Muscle of back (tissue), 11 donors: Measurements from ENCODE around the gene ARAP1. TPM values are rescaled to one million over a fixed set of nuclear protein-coding genes. Genes with fewer than 3 reads are reported as not detected.
A peak's percentile ranks its signal among the peaks of the same experiment; 100 is the strongest.

Source experiments
- DNase-seq, 3 donors: peaks; one replicate each; pipeline versions ENCODE4 v3.0.0 to v3.0.0-alpha.2; 2013
- polyA plus RNA-seq, 10 donors: library from polyadenylated mRNA; unstranded; fragments of 120-200 nt; gene quantifications; one replicate each; pipeline ENCODE4 v1.2.1, GENCODE V29; 2013; ENCODE audit not compliant: insufficient read length in 10 of 10

ARAP1 gene
- polyA plus RNA-seq, 10 donors, result 48.1 to 73.3 (median 57.5) TPM

- DNase-seq, result no peak
Measured at GRCh38 chr11:72705442-72706365, 46.5 kb downstream of the ARAP1 start.

GRCh38 chr11:72704783-72705265 is 47.4 kb downstream of the ARAP1 start:
- peak in 1 of 3 donors; percentile 23 for DNase-seq

GRCh38 chr11:72704028-72704782 is 48.0 kb downstream of the ARAP1 start:
- DNase-seq, result peak in 1 of 3 donors; percentile 51

- DNase-seq, result peak; percentile 70 to 95 (median 89)
Measured at GRCh38 chr11:72703267-72704008, 48.8 kb downstream of the ARAP1 start.

- DNase-seq, result no peak
Measured at GRCh38 chr11:72702577-72703241, 49.5 kb downstream of the ARAP1 start.

GRCh38 chr11:72702096-72702495 is 50.1 kb downstream of the ARAP1 start:
- DNase-seq, result peak in 1 of 3 donors; percentile 52

GRCh38 chr11:72701466-72701865 is 50.7 kb downstream of the ARAP1 start:
- peak in 1 of 3 donors; percentile 20 for DNase-seq

- DNase-seq, result no peak
Measured at GRCh38 chr11:72700146-72700545, 52.1 kb downstream of the ARAP1 start.

- no peak for DNase-seq
Measured at GRCh38 chr11:72697814-72698213, 54.4 kb downstream of the ARAP1 start.

- peak in 1 of 3 donors; percentile 19 for DNase-seq
Measured at GRCh38 chr11:72696866-72697700, 55.1 kb downstream of the ARAP1 start.

- DNase-seq, result no peak
Measured at GRCh38 chr11:72695354-72695753, 56.9 kb downstream of the ARAP1 start.

GRCh38 chr11:72693271-72693968 is 58.8 kb downstream of the ARAP1 start:
- DNase-seq, result no peak

- DNase-seq, result no peak
Measured at GRCh38 chr11:72692498-72693237, 59.5 kb downstream of the ARAP1 start.

- no peak for DNase-seq
Measured at GRCh38 chr11:72690166-72690565, 62.0 kb downstream of the ARAP1 start.

- no peak for DNase-seq
Measured at GRCh38 chr11:72688929-72689328, 63.3 kb downstream of the ARAP1 start.

- no peak for DNase-seq
Measured at GRCh38 chr11:72688486-72688885, 63.7 kb downstream of the ARAP1 start.

GRCh38 chr11:72687326-72687725 is 64.9 kb downstream of the ARAP1 start:
- DNase-seq, result no peak

GRCh38 chr11:72686639-72687220 is 65.5 kb downstream of the ARAP1 start:
- peak in 1 of 3 donors; percentile 67 for DNase-seq
